Measurements from ENCODE around the gene EXOSC10.
"Not testable (repeated sequence)": the region's sequence is repeated elsewhere in the genome, so short reads cannot be mapped to it uniquely, and the experiment has no call there.

The EXOSC10 gene

DNA sequence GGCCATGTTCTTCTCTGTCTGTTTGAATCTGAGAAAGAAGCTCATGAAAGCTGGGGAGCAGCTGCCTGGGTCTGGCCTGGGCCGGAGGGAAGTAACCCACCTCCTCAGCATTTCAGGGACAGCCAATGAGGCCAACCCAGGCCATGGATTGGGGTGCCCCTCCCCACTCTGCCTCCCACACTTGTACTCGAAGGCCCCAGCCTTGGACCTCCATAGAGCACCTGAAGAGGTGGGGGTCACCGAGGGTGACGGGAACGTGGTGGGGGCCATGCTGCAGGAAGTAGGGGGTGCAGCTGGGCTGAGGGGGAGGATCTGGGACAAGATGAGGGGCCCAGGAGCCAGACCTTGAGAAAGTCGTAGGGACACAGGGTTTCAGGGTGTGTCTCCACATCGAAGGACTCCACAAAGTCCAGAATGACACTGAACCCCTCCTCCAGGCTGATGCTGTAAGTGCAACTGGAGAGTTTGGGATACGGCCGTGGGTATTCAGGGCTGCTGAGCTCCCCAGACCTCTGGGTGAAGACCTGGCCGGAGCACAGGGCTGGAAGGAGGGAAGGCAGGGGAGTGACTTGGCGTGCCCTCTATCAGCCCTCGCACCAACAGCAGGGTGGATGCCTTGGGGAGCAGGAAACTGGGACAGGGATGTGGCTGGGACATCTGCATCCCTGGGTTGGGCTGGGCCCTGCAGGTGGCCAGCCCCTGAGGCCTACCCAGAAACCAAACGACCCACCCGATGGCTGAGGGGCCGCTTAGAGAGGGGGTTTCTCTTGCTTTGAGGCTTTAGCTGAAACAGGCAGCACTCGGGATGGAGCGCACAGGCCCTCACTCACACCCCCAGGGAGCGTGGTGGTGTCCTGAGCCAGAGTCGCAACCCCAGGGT lies 56.4 kb downstream of the EXOSC10 start:
- DNase-seq: no peak

DNA sequence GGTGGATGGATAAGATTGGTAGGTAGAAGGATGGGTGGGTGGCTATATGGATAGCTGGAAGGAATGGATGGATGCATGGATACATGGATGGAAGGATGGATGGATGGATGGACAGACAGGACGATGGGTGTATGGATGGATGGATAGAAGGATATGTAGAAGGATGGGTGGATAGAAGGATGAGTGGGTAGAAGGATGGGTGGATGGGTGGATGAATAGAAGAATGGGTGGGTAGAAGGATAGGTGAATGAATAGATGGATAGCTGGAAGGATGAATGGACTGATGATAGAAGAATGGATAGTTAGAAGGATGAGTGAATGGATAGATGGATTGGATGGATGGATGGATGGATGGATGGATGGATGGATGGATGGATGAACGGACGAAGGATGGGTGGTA lies 57.6 kb downstream of the EXOSC10 start:
- DNase-seq: no peak

- no peak for DNase-seq
Observed at GRCh38 chr1:11041048-11041447, 58.6 kb downstream of the EXOSC10 start.

DNA sequence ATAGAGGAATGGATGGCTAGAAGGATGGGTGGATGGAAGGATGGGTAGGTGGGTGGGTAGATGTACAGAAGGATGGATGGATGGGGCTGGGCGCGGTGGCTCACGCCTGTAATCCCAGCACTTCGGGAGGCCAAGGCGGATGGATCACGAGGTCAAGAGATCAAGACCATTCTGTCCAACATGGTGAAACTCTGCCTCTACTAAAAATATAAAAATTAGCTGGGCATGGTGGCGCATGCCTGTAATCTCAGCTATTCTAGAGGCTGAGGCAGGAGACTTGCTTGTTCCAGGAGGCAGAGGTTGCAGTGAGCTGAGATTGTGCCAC lies 59.6 kb downstream of the EXOSC10 start:
- DNase-seq: not testable (repeated sequence)

DNA sequence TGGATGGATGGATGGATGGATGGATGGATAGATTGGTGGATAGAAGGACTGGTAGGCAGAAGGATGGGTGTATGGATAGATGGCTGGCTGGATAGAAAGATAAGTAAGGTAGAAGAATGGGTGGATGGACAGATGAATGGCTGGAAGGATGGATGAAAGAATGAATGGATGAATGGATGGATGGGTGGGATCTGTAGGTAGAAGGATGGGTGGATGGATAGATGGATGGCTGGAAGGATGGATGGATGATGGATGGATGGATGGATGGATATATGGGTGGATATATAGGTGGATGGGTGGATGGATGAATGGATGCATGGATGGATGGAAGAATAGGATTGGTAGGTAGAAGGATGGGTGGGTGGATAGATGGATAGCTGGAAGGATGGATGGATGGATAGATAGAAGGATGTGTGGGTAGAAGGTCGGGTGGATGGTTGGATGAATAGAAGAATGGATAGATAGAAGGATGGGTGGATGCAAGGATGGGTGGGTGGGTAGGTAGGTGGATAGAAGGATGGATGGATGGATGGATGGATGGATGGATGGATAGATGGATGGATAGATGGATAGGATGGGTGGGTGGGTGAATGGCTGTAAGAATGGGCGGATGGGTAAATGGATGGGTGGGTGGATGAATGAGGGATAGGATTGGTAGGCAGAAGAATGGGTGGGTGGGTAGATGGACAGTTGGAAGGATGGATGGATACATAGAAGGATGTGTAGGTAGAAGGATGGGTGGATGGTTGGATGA lies 60.1 kb downstream of the EXOSC10 start:
- no peak for DNase-seq

DNA sequence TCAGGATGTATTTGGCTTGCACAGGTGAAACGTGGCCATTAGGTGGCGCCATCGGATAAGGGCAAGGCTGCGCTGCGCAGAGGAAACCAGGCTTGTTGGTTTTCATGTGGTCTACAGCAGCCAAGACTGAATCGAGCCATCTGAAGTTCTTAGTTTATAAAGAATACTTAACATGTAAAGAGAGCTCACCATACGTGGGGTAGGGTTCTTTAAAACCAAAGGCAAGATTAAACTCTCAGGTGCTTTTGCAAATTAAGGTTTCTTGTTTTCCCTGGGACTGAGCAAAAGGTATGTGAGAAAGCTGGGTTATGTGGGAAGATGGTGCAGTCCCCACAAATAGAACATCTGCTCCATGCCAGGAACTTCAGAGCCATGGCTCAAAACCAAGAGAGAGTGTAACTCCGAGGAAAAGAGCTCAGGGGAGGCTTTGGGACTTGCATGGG lies 61.9 kb downstream of the EXOSC10 start:
- peak; percentile 93 for DNase-seq

DNA sequence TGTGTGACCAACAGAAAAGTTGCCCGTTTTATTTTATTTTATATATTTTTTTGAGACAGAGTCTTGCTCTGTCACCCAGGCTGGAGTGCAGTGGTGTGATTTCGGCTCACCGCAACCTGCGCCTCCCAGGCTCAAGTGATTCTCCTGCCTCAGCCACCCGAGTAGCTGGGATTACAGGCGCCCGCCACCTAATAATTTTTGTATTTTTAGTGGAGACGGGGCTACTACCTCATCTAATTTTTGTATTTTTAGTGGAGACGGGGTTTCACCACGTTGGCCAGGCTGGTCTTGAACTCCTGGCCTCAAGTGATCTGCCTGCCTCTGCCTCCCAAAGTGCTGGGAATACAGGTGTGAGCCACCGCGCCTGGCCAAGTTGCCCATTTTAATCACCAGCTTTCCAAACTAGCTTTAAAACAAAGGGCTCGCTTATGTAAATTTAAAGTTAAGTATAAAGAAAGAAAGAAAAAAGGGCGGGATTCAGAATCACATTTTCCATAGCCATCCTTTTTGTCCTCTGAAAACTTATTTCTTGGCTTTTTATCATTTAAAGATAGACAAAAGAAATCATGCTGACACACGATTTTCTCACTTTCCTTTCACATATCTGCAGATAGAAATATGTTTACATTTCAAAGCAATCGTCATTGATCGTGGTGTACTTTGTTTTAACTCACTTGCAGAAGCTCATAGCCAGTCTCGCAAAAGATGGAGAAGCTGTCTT lies 62.5 kb downstream of the EXOSC10 start:
- DNase-seq: not testable (repeated sequence)

DNA sequence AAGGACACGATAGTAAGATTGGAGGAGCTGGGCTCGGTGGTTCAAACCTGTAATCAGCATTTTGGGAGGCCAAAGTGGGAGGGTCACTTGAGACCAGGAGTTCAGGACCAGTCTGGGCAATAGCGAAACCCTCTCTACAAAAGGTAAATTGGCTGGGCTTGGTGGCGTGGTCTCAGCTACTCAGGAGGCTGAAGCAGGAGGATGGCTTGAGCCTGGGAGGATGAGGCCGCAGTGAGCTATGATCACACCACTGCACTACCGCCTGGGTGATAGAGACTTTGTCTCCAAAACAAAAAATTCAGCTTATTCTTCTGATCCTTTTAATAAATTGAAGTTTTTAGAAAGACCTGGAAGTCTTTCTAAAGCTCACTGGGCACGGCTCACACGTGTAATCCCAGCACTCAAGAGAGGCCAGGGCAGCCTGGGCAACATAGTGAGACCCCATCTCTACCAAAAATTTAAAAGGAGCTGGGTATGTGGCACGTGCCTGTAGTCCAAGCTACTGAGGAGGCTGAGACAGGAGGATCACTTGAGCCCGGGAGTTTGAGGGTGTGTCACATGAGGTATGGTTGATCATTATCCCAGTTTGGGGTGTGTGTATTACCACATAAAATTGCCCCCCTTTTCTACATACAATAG lies 67.9 kb downstream of the EXOSC10 start:
- DNase-seq: no peak

DNA sequence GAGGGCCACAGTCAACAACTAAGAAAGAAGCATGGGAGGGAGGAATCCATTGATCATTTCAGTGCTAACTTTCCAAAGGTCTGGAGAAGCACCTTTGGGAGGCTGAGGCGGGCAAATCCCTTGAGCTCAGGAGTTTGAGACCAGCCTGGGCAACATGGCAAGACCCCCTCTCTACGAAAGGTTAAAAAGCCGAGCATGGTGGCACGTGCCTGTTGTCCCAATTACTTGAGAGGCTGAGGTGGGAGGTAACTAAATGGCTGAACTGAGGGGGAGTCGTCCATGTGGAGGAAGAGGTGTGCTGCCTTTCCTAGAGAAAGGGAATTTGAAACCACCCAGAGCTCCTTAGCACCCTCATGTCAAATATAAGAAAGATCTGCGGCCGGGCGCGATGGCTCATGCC lies 68.8 kb downstream of the EXOSC10 start:
- no peak for DNase-seq

GRCh38 chr1:11028018-11028417 lies 71.7 kb downstream of the EXOSC10 start:
- no peak for DNase-seq

DNA sequence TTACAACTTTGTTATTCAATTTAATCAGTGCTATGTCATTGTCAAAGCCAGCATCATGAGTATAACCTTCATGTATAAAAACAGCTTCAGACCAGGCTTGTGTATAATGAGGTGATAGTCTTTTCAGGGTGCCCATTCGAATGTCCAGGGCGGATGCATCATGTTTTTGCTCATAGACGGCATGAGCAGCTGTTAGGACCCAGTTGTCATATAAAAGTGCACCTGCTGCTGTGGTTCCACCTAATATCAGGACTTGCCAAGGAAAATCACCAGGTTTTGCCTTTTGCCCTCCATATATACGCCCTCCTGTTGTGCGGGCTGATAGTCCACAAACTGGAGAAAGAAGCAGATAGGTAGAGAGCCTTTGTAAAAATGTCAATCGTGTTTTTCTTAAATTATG lies 72.4 kb downstream of the EXOSC10 start:
- no peak for DNase-seq

DNA sequence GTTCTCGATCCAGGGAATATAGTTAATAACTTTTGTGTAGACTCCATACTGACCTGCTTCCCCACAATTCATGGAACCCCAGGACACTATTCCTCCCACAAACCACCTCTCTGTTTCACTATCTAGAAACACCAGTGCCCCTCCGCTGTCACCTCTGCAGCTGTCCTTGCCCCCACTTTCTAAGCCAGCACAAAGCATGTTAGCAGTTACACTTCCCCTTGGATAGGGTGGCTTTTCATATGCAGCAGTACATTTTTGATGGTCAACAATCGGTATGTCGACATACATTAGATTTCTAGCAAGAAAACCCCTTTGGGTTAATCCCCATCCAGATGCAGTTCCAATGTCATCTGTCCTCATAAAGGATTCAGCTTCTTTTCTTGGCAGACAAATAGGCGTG lies 72.8 kb downstream of the EXOSC10 start:
- no peak for DNase-seq

DNA sequence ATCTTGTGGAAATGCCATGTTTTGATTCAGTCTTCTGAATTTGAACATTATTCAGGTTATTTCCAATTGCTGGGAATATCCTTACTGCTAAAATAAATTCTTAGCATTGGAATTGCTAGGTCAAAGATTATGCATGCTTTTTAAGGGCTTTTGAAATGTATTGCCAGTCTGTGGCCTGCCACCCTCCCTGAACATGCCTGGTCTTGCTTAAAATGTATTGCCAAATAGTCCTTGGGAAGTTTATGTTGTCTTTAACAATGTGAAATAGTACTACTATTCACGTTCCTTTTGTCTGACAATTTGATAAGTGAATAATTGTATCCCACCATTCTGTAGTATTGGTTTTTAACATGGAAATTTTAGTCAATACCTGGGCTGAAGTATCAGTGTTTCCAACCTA lies 73.6 kb downstream of the EXOSC10 start:
- no peak for DNase-seq

DNA sequence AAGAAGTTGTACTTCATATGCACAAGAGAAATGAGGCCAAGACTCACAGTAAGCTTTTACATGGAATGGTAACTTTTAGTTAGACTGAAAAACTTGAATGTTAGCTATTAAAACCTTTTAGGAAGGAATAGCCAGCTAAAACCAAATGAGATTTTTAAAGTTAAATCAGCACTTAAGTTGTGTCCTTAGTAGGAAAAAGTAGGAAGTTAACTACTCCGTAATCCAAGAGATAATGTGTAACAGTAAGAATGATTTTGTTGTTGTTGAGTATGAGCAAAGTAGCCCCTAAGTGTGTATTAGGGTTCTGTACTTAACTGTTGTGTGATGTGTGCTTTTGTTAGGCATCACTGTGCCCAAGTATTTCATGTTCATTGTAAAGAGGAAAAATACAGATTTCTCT lies 74.1 kb downstream of the EXOSC10 start:
- DNase-seq: no peak

DNA sequence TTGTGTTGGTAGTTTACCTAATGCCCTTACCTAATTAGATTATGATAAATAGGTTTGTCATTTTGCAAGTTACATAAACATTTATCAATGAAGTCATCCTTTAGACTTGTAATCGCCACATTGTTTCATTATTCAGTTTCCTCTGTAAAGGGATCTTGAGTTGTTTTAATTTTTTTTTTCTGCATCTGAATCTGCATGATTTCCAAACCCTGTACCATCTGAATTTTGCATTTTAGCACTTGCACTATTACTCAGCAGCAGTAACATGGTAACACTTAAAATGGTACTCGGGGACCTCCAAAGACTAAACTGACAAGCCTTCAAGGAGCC lies 74.8 kb downstream of the EXOSC10 start:
- DNase-seq: no peak

DNA sequence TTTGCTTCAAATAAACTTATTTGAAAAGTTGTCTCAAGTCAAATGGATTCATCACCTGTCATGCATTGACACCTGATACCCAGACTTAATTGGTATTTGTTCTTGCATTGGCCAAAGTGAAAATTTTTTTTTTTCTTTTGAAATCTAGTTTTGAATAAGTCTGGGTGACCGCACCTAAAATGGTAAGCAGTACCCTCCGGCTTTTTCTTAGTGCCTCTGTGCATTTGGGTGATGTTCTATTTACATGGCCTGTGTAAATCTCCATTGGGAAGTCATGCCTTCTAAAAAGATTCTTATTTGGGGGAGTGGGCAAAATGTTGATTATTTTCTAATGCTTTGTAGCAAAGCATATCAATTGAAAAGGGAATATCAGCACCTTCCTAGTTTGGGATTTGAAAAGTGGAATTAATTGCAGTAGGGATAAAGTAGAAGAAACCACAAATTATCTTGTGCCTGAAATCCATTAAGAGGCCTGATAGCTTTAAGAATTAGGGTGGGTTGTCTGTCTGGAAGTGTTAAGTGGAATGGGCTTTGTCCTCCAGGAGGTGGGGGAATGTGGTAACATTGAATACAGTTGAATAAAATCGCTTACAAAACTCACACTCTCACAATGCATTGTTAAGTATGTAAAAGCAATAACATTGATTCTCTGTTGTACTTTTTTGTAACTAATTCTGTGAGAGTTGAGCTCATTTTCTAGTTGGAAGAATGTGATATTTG lies 75.4 kb downstream of the EXOSC10 start:
- DNase-seq: no peak

- DNase-seq: no peak
Observed at GRCh38 chr1:11023201-11023600, 76.5 kb downstream of the EXOSC10 start.

DNA sequence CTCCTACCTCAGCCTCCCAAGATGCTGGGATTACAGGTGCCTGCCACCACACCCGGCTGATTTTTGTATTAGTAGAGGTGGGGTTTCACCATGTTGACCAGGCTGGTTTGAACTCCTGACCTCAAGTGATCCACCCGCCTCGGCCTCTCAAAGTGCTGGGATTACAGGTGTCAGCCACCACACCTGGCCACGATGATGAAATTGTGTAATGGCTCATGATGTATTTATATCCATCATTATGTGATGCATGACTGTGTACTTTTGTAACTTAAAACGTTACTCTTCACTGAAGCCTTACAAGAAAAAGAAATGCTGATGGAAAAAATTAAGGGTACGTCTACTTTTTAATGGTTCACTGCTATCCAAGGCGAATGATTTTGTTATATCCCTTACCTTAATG lies 79.7 kb downstream of the EXOSC10 start:
- no peak for DNase-seq

DNA sequence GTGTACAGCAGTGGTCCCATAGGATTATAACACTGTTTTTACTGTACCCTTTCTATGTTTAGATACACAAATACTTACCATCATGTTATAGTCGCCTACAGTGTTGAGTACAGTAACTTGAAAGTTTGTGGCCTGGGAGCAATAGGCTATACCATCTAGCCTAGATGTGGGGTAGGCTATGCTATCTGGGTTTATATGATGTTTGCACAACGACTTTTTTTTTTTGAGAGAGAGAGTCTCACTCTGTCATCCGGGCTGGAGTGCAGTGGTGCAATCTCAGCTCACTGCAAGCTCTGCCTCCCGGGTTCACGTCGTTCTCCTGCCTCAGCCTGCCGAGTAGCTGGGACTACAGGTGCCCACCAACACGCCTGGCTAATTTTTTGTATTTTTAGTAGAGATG lies 80.3 kb downstream of the EXOSC10 start:
- not testable (repeated sequence) for DNase-seq
